DOHH2 (cell line): Measurements from ENCODE around the gene PRKCE.

Source experiments
- H3F3A ChIP-seq: fragments of 200-600 bp; sonication (generic), shearing (Covaris generic); 2 replicates; pipeline ENCODE4 v1.6.0; 2016; ENCODE audit warnings: antibody characterized with exemption, mild to moderate bottlenecking; ENCODE audit not compliant: control insufficient read depth, insufficient read depth
- H3K27ac ChIP-seq: fragments of 200-600 bp; sonication (generic); 2 replicates; pipeline ENCODE4 v1.5.1; 2014; ENCODE audit warnings: low read depth, mild to moderate bottlenecking, low read length, moderate library complexity
- H3K27me3 ChIP-seq: fragments of 200-600 bp; sonication (generic); 2 replicates; pipeline ENCODE4 v1.6.1; 2014; ENCODE audit warnings: mild to moderate bottlenecking, low read length, mixed read lengths; ENCODE audit not compliant: control insufficient read depth
- H3K36me3 ChIP-seq: fragments of 200-600 bp; sonication (generic); 2 replicates; pipeline ENCODE4 v1.6.1; 2014; ENCODE audit warnings: mild to moderate bottlenecking, low read length, moderate library complexity, mixed read lengths; ENCODE audit not compliant: control insufficient read depth
- H3K4me1 ChIP-seq: fragments of 200-600 bp; sonication (generic); 2 replicates; pipeline ENCODE4 v1.6.1; 2014; ENCODE audit warnings: mild to moderate bottlenecking, low read length, mixed read lengths; ENCODE audit not compliant: control insufficient read depth
- H3K4me2 ChIP-seq: fragments of 200-600 bp; sonication (generic); 2 replicates; pipeline ENCODE4 v1.6.0; 2014; ENCODE audit warnings: mild to moderate bottlenecking, low read length, moderate library complexity
- H3K4me3 ChIP-seq: fragments of 200-600 bp; sonication (generic); 2 replicates; pipeline ENCODE4 v1.5.1; 2014; ENCODE audit warnings: mild to moderate bottlenecking, low read length, mixed read lengths
- H3K79me2 ChIP-seq: fragments of 200-600 bp; sonication (generic); 2 replicates; pipeline ENCODE4 v1.6.1; 2014; ENCODE audit warnings: mild to moderate bottlenecking, low read length, mixed read lengths; ENCODE audit not compliant: control insufficient read depth
- H3K9me2 ChIP-seq: fragments of 200-600 bp; sonication (generic); replicated peaks from 2 replicates; pipeline ENCODE4 v1.6.1; 2014; ENCODE audit warnings: mild to moderate bottlenecking, low read length, mixed read lengths; ENCODE audit not compliant: control insufficient read depth
- H3K9me3 ChIP-seq: fragments of 200-600 bp; sonication (generic); 2 replicates; pipeline ENCODE4 v1.6.1; 2014; ENCODE audit warnings: antibody characterized with exemption, low read length, mixed read lengths; ENCODE audit not compliant: control insufficient read depth, insufficient read depth
- H4K20me1 ChIP-seq: fragments of 200-600 bp; sonication (generic); 2 replicates; pipeline ENCODE4 v1.6.0; 2014; ENCODE audit warnings: low read depth, mild to moderate bottlenecking, antibody characterized with exemption, low read length, moderate library complexity; ENCODE audit not compliant: control insufficient read depth, insufficient read depth
- CTCF ChIP-seq: fragments of 200-600 bp; sonication (generic); IDR thresholded peaks from one replicate; pipeline ENCODE4 v1.5.1; 2014; ENCODE audit warnings: antibody characterized with exemption, mild to moderate bottlenecking, low read depth, low read length; ENCODE audit not compliant: poor library complexity, severe bottlenecking
- EZH2phosphoT487 ChIP-seq: fragments of 200-600 bp; sonication (generic); IDR thresholded peaks from 2 replicates; pipeline ENCODE4 v1.6.1; 2017; ENCODE audit warnings: borderline replicate concordance, mild to moderate bottlenecking, antibody characterized with exemption, low read length, moderate library complexity, mixed read lengths

The PRKCE gene

GRCh38 chr2:45951025-45951727, 299.7 kb downstream of the PRKCE start:
- no peak overlapping the region for H3K4me2 ChIP-seq
- H3K36me3 ChIP-seq = no peaks in the 10 kb centered on the region
- no peaks in the 10 kb centered on the region for H3K4me1 ChIP-seq
- H3K4me3 ChIP-seq = no peak overlapping the region
- H3K27me3 ChIP-seq = no peaks in the 10 kb centered on the region
- TF ChIP-seq CTCF (no peak), EZH2phosphoT487 (no peak)
- no peaks in the 10 kb centered on the region for H4K20me1 ChIP-seq
- H3K9me2 ChIP-seq = no peaks in the 10 kb centered on the region
- H3K27ac ChIP-seq = no peak overlapping the region
- H3K79me2 ChIP-seq = no peaks in the 10 kb centered on the region
- H3F3A ChIP-seq = no peaks in the 10 kb centered on the region
- no peaks in the 10 kb centered on the region for H3K9me3 ChIP-seq

- no peak for TF ChIP-seq EZH2phosphoT487
- no peak for TF ChIP-seq CTCF
- Histone ChIP-seq H3K9me2 (no peaks in the 10 kb centered on the region), H3K36me3 (no peaks in the 10 kb centered on the region), H3K79me2 (no peaks in the 10 kb centered on the region), H3K4me1 (no peaks in the 10 kb centered on the region), H3K9me3 (no peaks in the 10 kb centered on the region), H3K4me2 (no peak overlapping the region), H3K4me3 (no peak overlapping the region), H3K27me3 (no peaks in the 10 kb centered on the region), H3K27ac (no peak overlapping the region), H3F3A (no peaks in the 10 kb centered on the region), H4K20me1 (no peaks in the 10 kb centered on the region)
Measured at GRCh38 chr2:45952591-45952990, 301.1 kb downstream of the PRKCE start.

- Histone ChIP-seq H3K4me3 (no peak overlapping the region), H3K27ac (no peak overlapping the region), H3K4me2 (no peak overlapping the region), H3K36me3 (no peaks in the 10 kb centered on the region), H3K4me1 (no peaks in the 10 kb centered on the region), H3K27me3 (no peaks in the 10 kb centered on the region), H3F3A (no peaks in the 10 kb centered on the region), H3K79me2 (no peaks in the 10 kb centered on the region), H4K20me1 (no peaks in the 10 kb centered on the region), H3K9me2 (no peaks in the 10 kb centered on the region), H3K9me3 (no peaks in the 10 kb centered on the region)
- no peak for TF ChIP-seq CTCF
- TF ChIP-seq EZH2phosphoT487 = no peak
Measured at GRCh38 chr2:45953376-45954027, 302.0 kb downstream of the PRKCE start.
